Stomach smooth muscle (tissue), 2 donors: Measurements from ENCODE around the gene STON1.

Source experiments
- H3K27ac ChIP-seq: one replicate; pipeline ENCODE4 v1.7.0; 2013; ENCODE audit warnings: mild to moderate bottlenecking, low read length, inconsistent platforms
- H3K27me3 ChIP-seq, 2 donors: one replicate each; pipeline ENCODE4 v1.7.0; 2013; ENCODE audit warnings: low read length in 2 of 2; ENCODE audit not compliant: insufficient read depth in 2 of 2, control insufficient read depth in 1 of 2
- H3K36me3 ChIP-seq, 2 donors: one replicate each; pipeline ENCODE4 v1.7.0; 2013; ENCODE audit warnings: low read length in 2 of 2; ENCODE audit not compliant: control insufficient read depth in 2 of 2, insufficient read depth in 2 of 2
- H3K4me1 ChIP-seq: one replicate; pipeline ENCODE4 v1.7.0; 2013; ENCODE audit warnings: low read length; ENCODE audit not compliant: control insufficient read depth, insufficient read depth
- H3K4me3 ChIP-seq, 2 donors: one replicate each; pipeline ENCODE4 v1.7.0; 2013; ENCODE audit warnings: low read length in 2 of 2
- H3K9ac ChIP-seq, 2 donors: one replicate each; pipeline ENCODE4 v1.7.0; 2013; ENCODE audit warnings: low read length in 2 of 2, mild to moderate bottlenecking in 1 of 2
- H3K9me3 ChIP-seq, 2 donors: one replicate each; pipeline ENCODE4 v1.7.0; 2013; ENCODE audit warnings: low read length in 2 of 2; ENCODE audit not compliant: control insufficient read depth in 2 of 2
- donor health status: healthy.
- donor health status: Pancreatic carcinoma.

The STON1 gene

GRCh38 chr2:48530033-48530811 is at the start of gene STON1:
TSS of gene STON1 (plus strand) at chr2:48530154. CDS start at chr2:48580634, 50,480 bp downstream.
- Histone ChIP-seq H3K4me1 (peaks cover 41% of the 10 kb centered on the region), H3K27ac (peak within 1 kb of the TSS; percentile 99), H3K9me3 (no peaks in the 10 kb centered on the region), H3K9ac (peak within 1 kb of the TSS; percentile 93 to 96), H3K36me3 (no peaks in the 10 kb centered on the region), H3K4me3 (peak within 1 kb of the TSS; percentile 72 to 95), H3K27me3 (no peaks in the 10 kb centered on the region)

GRCh38 chr2:48480526-48480925 is 49.4 kb upstream of the STON1 start:
- Histone ChIP-seq H3K27me3 (no peaks in the 10 kb centered on the region), H3K4me3 (peak overlapping the region in 1 of 2 donors; percentile 10), H3K4me1 (peaks cover 43% of the 10 kb centered on the region), H3K9ac (peak overlapping the region; percentile 22 to 50), H3K36me3 (peaks cover 0 to 2% of the 10 kb centered on the region in 2 donors), H3K9me3 (peaks cover 0 to 6% of the 10 kb centered on the region in 2 donors), H3K27ac (peak overlapping the region; percentile 96)

- no peak overlapping the region for H3K4me3 ChIP-seq
- H3K27me3 ChIP-seq = no peaks in the 10 kb centered on the region
- peak overlapping the region; percentile 96 for H3K27ac ChIP-seq
- H3K9me3 ChIP-seq = peaks cover 0 to 6% of the 10 kb centered on the region in 2 donors
- H3K4me1 ChIP-seq = peaks cover 43% of the 10 kb centered on the region
- H3K36me3 ChIP-seq = peaks cover 0 to 6% of the 10 kb centered on the region in 2 donors
- peak overlapping the region in 1 of 2 donors; percentile 3 for H3K9ac ChIP-seq
Measured at GRCh38 chr2:48482313-48482712, 47.6 kb upstream of the STON1 start.

DNA sequence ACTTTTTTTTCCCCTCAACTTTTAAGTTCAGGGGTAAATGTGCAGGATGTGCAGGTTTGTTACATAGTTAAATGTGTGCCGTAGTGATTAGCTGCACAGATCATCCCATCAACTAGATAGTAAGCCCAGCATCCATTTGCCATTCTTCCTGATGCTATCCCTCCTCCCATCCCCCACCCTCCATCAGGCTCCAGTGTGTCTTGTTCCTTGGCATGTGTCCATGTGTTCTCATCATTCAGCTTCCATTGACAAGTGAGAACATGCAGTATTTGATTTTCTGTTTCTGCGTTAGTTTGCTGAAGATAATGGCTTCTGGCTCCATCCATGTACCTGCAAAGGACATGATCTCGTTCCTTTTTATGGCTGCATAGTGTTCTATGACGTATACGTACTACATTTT is 47.2 kb upstream of the STON1 start:
- Histone ChIP-seq H3K27me3 (no peaks in the 10 kb centered on the region), H3K4me3 (no peak overlapping the region), H3K9me3 (peaks cover 0 to 6% of the 10 kb centered on the region in 2 donors), H3K36me3 (peaks cover 0 to 6% of the 10 kb centered on the region in 2 donors), H3K4me1 (peaks cover 43% of the 10 kb centered on the region), H3K27ac (peak overlapping the region; percentile 96), H3K9ac (no peak overlapping the region)

DNA sequence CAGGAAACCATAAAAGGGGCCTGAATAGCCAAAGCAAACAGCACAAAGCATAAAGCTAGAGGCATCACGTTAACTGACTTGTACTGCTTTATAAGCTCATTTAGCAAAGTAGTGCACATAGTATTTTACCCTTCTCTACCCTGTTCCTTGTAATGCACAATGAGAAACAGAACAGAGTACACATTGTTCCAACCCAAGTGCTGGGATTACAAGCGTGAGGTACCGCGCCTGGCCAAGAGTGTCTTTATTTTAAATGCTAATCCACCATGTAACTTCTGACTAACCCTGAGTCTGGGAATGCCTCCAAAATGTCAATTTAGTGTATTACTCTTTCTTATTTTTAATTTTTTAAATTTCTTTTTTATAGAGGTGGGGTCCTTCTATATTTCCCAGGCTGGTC is 46.4 kb upstream of the STON1 start:
- Histone ChIP-seq H3K4me1 (peaks cover 41% of the 10 kb centered on the region), H3K9ac (peak overlapping the region; percentile 22 to 34), H3K36me3 (peaks cover 0 to 4% of the 10 kb centered on the region in 2 donors), H3K27me3 (no peaks in the 10 kb centered on the region), H3K9me3 (peaks cover 0 to under 1% of the 10 kb centered on the region in 2 donors), H3K4me3 (no peak overlapping the region), H3K27ac (peak overlapping the region; percentile 96)

DNA sequence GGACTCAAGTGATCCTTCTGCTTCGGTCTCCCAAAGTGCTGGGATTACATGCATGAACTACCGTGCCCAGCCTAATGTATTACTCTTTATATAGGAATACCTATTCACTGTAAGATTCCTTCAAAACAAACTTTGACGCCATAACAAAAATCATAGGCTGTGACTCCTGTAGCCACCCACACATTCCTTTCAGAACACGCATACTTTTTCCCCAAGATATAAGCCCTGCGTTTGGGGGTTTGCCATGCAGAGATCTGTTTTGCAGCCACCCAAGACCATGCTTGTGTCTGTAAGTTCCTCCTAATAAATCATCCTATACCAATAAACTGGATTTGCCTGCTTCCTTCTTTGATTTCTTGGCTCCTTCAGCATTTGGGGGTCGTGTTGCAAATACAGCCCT is 46.0 kb upstream of the STON1 start:
- H3K27ac ChIP-seq = peak overlapping the region; percentile 96
- H3K36me3 ChIP-seq = peaks cover 0 to 4% of the 10 kb centered on the region in 2 donors
- peaks cover 38% of the 10 kb centered on the region for H3K4me1 ChIP-seq
- no peak overlapping the region for H3K4me3 ChIP-seq
- no peaks in the 10 kb centered on the region for H3K9me3 ChIP-seq
- H3K9ac ChIP-seq = peak overlapping the region in 1 of 2 donors; percentile 22
- H3K27me3 ChIP-seq = no peaks in the 10 kb centered on the region

DNA sequence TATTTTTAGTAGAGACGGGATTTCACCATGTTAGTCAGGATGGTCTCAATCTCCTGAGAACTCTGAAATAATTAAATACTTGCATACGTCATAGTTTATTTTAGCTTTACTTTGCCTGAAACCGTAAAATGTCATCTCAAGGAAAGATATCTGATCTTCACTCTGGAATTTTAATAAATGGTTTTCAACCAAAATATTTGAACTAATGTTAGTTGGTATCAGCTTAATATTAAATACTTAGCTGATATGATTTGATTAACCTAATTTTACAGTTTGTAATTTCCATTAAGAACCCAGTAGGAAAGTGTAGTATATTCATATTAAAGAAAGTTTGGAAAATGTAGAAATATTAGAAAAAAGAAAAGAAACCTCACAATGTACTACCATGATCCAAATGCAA is 41.4 kb upstream of the STON1 start:
- Histone ChIP-seq H3K9ac (no peak overlapping the region), H3K36me3 (peaks cover 0 to 4% of the 10 kb centered on the region in 2 donors), H3K27ac (no peak overlapping the region), H3K4me1 (peaks cover 6% of the 10 kb centered on the region), H3K9me3 (no peaks in the 10 kb centered on the region), H3K27me3 (no peaks in the 10 kb centered on the region), H3K4me3 (no peak overlapping the region)

DNA sequence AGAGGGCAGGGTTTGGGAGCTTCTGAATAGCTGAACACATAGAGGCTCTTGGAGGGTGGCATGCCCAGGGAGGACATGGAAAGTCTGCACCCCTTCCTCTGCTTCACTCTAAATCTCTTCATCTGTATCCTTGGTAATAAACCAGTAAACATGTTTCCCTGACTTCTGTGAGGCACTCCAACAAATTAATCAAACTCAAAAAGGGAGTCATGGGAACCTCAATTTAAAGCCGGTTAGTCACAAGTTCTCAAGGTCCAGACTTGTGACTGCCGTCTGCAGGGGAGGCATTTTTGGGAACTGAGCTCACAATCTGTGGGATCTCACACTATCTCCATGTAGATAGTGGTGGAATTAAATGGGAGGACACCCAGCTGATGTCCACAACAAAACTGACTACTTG is 33.1 kb upstream of the STON1 start:
- H3K27me3 ChIP-seq = no peaks in the 10 kb centered on the region
- H3K4me3 ChIP-seq = no peak overlapping the region
- peaks cover 11 to 16% of the 10 kb centered on the region in 2 donors for H3K36me3 ChIP-seq
- no peaks in the 10 kb centered on the region for H3K4me1 ChIP-seq
- no peaks in the 10 kb centered on the region for H3K9me3 ChIP-seq
- no peak overlapping the region for H3K9ac ChIP-seq
- no peak overlapping the region for H3K27ac ChIP-seq

- no peaks in the 10 kb centered on the region for H3K27me3 ChIP-seq
- peaks cover 4% of the 10 kb centered on the region for H3K4me1 ChIP-seq
- no peak overlapping the region for H3K27ac ChIP-seq
- H3K4me3 ChIP-seq = no peak overlapping the region
- H3K36me3 ChIP-seq = peaks cover 7 to 12% of the 10 kb centered on the region in 2 donors
- no peaks in the 10 kb centered on the region for H3K9me3 ChIP-seq
- no peak overlapping the region for H3K9ac ChIP-seq
Measured at GRCh38 chr2:48504647-48505327, 25.2 kb upstream of the STON1 start.

DNA sequence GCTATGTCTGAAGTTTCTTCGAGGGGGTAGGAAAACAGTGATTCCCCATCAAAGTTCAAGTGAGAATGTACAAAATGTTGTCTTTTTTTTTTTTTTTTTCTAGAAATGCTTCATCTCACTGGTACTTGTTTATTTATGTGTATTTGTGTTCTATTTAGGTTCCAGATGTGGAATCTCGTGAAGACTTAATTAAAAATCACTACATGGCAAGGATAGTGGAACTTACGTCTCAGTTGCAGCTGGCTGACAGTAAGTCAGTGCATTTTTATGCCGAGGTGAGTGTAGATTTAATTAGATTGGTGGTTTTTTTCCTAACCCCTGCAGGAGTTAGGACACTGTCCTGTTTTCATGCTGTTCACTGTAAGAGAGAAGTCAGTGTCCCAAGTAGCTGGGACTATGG is 22.8 kb upstream of the STON1 start:
- H3K27me3 ChIP-seq = no peaks in the 10 kb centered on the region
- no peaks in the 10 kb centered on the region for H3K9me3 ChIP-seq
- peaks cover 4 to 6% of the 10 kb centered on the region in 2 donors for H3K36me3 ChIP-seq
- H3K27ac ChIP-seq = no peak overlapping the region
- H3K4me3 ChIP-seq = no peak overlapping the region
- peaks cover 7% of the 10 kb centered on the region for H3K4me1 ChIP-seq
- no peak overlapping the region for H3K9ac ChIP-seq
